ENCODE measurements around the gene HS3ST4. TPM values are rescaled to one million over a fixed set of nuclear protein-coding genes. Genes with fewer than 3 reads are reported as not detected.

HS3ST4 gene
- total RNA-seq, 1 experiment from 2014 or later = not detected

DNA sequence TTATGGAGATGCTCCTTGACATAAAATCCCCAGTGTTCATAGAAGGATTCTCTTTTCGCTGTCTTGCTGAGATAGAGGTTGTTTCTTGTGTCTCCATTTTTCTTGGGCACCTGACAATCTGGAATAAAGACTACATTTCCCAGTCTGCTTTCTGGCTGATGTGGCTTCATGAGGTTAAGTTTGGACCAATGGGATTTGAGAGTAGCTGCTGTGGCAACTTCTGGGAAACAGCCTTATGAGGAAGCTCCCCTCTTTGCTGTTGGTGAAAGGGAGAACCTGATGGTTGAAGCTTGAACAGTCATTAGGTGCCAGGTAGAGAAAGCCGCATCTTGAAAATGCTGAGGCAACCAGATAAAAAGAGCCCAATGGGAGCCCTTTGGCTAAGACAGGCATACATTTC is 24.4 kb downstream of the HS3ST4 start:
- intact Hi-C loops (cut with micrococcal nuclease) = no loop called here
- H3K9me2 ChIP-seq (ENCODE audit: insufficient read depth) = no peaks in the 10 kb centered on the region
- no peak for TF ChIP-seq POLR2A (IDR thresholded peaks at IDR 0.05; ENCODE audit: borderline replicate concordance, extremely low read depth, insufficient read depth, insufficient read length)
- TF ChIP-seq, protein P1, sequence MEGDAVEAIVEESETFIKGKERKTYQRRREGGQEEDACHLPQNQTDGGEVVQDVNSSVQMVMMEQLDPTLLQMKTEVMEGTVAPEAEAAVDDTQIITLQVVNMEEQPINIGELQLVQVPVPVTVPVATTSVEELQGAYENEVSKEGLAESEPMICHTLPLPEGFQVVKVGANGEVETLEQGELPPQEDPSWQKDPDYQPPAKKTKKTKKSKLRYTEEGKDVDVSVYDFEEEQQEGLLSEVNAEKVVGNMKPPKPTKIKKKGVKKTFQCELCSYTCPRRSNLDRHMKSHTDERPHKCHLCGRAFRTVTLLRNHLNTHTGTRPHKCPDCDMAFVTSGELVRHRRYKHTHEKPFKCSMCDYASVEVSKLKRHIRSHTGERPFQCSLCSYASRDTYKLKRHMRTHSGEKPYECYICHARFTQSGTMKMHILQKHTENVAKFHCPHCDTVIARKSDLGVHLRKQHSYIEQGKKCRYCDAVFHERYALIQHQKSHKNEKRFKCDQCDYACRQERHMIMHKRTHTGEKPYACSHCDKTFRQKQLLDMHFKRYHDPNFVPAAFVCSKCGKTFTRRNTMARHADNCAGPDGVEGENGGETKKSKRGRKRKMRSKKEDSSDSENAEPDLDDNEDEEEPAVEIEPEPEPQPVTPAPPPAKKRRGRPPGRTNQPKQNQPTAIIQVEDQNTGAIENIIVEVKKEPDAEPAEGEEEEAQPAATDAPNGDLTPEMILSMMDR (IDR thresholded peaks at IDR 0.05 in 2 of 3, conservative IDR thresholded peaks at IDR 0.05 in 1 of 3; ENCODE audit: borderline replicate concordance in 1 of 3, insufficient read depth in 1 of 3, low read depth in 2 of 3, low read length in 2 of 3) = no peak
- TF ChIP-seq, protein P2, sequence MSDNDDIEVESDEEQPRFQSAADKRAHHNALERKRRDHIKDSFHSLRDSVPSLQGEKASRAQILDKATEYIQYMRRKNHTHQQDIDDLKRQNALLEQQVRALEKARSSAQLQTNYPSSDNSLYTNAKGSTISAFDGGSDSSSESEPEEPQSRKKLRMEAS (IDR thresholded peaks at IDR 0.05) = no peak
- TF ChIP-seq JUND (IDR thresholded peaks at IDR 0.05) = no peak
- TF ChIP-seq ZNF274 (IDR thresholded peaks at IDR 0.05; ENCODE audit: low read depth, low read length) = no peak
- RAD21 ChIA-PET (ENCODE audit: low non-redundant PET in 1 of 2, low total read pairs in 2 of 2, uncharacterized antibody in 2 of 2, unreplicated experiment in 2 of 2) = no interaction called here
- CTCF ChIA-PET = no interaction called here
- H3K4me1 ChIP-seq (ENCODE audit: control insufficient read depth in 1 of 2, insufficient read depth in 2 of 2, low read length in 2 of 2) = no peaks in the 10 kb centered on the region
- H2AFZ ChIP-seq (ENCODE audit: low read depth, low read length, poor library complexity, severe bottlenecking) = no peak overlapping the region
- no peak overlapping the region for H3K27ac ChIP-seq (ENCODE audit: low read depth, low read length)
- POLR2A ChIA-PET = no interaction called here
- ATAC-seq = no peak
- no peaks in the 10 kb centered on the region for H3K79me2 ChIP-seq (ENCODE audit: insufficient read depth, low read length)
- H3K9me3 ChIP-seq (ENCODE audit: control insufficient read depth in 1 of 2, insufficient read depth in 1 of 2, low read depth in 1 of 2, low read length in 2 of 2) = no peaks in the 10 kb centered on the region
- H4K20me1 ChIP-seq (ENCODE audit: insufficient read depth) = no peaks in the 10 kb centered on the region
- peaks cover 20% of the 10 kb centered on the region; the same call in 1 of the 2 replicates for H3K27me3 ChIP-seq (ENCODE audit: insufficient read depth, low read length)
- H3K4me3 ChIP-seq (replicated peaks in 1 of 2; ENCODE audit: low read depth in 1 of 2, low read length in 2 of 2) = no peak overlapping the region
- H3K36me3 ChIP-seq (ENCODE audit: control insufficient read depth in 1 of 2, insufficient read depth in 2 of 2, low read length in 2 of 2) = no peaks in the 10 kb centered on the region
- no peak for DNase-seq (ENCODE audit: low read depth, low spot score)
- no peak overlapping the region for H3K4me2 ChIP-seq (ENCODE audit: low read length)
- no TSS peak for BruUV-seq (replicated peaks)
- H3K9ac ChIP-seq (ENCODE audit: low read length) = no peak overlapping the region

DNA sequence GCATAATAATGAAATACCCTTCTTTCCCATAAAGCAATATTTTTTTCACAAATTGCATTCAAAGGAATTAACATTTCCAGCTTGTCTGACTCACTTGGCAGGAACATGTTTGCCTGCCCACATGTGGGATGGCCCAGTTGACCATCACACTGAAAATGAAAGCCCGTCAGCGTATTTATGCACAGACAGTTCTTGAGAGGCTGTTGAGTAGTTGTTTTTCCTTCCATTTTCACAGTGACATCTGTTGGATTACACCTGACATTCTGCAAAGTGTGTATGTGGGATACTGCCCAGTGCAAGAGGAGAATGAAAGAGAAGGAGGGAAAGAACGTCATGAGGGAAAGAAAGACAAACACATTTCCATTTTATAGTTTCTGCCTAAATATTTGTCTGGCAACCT is 29.7 kb downstream of the HS3ST4 start:
- no TSS peak for BruUV-seq (replicated peaks)
- no peak for TF ChIP-seq CEBPB (IDR thresholded peaks at IDR 0.05; ENCODE audit: low read depth)
- no peak for TF ChIP-seq CBX3 (IDR thresholded peaks at IDR 0.05; ENCODE audit: low read depth)
- TF ChIP-seq SP1 (IDR thresholded peaks at IDR 0.05; ENCODE audit: low read depth) = no peak
- TF ChIP-seq ZNF274 (IDR thresholded peaks at IDR 0.05; ENCODE audit: low read depth, low read length) = no peak
- TF ChIP-seq, protein P2 (IDR thresholded peaks at IDR 0.05) = no peak
- TF ChIP-seq YY1 (IDR thresholded peaks at IDR 0.05; ENCODE audit: extremely low read depth, insufficient replicate concordance, low read depth, low read length) = no peak
- no peak for TF ChIP-seq ELF1 (IDR thresholded peaks at IDR 0.05; ENCODE audit: borderline replicate concordance, low read depth)
- no peak for TF ChIP-seq FOSL1 (IDR thresholded peaks at IDR 0.05; ENCODE audit: low read depth)
- TF ChIP-seq RAD21 (IDR thresholded peaks at IDR 0.05; ENCODE audit: low read depth) = no peak
- no peak for TF ChIP-seq JUND (IDR thresholded peaks at IDR 0.05)
- TF ChIP-seq, protein P3, sequence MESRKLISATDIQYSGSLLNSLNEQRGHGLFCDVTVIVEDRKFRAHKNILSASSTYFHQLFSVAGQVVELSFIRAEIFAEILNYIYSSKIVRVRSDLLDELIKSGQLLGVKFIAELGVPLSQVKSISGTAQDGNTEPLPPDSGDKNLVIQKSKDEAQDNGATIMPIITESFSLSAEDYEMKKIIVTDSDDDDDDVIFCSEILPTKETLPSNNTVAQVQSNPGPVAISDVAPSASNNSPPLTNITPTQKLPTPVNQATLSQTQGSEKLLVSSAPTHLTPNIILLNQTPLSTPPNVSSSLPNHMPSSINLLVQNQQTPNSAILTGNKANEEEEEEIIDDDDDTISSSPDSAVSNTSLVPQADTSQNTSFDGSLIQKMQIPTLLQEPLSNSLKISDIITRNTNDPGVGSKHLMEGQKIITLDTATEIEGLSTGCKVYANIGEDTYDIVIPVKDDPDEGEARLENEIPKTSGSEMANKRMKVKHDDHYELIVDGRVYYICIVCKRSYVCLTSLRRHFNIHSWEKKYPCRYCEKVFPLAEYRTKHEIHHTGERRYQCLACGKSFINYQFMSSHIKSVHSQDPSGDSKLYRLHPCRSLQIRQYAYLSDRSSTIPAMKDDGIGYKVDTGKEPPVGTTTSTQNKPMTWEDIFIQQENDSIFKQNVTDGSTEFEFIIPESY (IDR thresholded peaks at IDR 0.05; ENCODE audit: extremely low read depth, insufficient replicate concordance, low read length) = no peak
- TF ChIP-seq SRF (IDR thresholded peaks at IDR 0.05; ENCODE audit: low read depth) = no peak

More for the DNA sequence above, 29.7 kb downstream of the HS3ST4 start:
- Histone ChIP-seq H3K4me1 (ENCODE audit: control insufficient read depth in 1 of 2, insufficient read depth in 2 of 2, low read length in 2 of 2) (no peaks in the 10 kb centered on the region), H3K9me3 (ENCODE audit: control insufficient read depth in 1 of 2, insufficient read depth in 1 of 2, low read depth in 1 of 2, low read length in 2 of 2) (no peaks in the 10 kb centered on the region), H3K27me3 (ENCODE audit: insufficient read depth, low read length) (peaks cover 5% of the 10 kb centered on the region), H3K79me2 (ENCODE audit: insufficient read depth, low read length) (no peaks in the 10 kb centered on the region), H3K27ac (ENCODE audit: low read depth, low read length) (no peak overlapping the region), H3K4me3 (replicated peaks in 1 of 2; ENCODE audit: low read depth in 1 of 2, low read length in 2 of 2) (no peak overlapping the region), H3K9ac (ENCODE audit: low read length) (no peak overlapping the region), H3K36me3 (ENCODE audit: control insufficient read depth in 1 of 2, insufficient read depth in 2 of 2, low read length in 2 of 2) (no peaks in the 10 kb centered on the region), H3K4me2 (ENCODE audit: low read length) (no peak overlapping the region), H2AFZ (ENCODE audit: low read depth, low read length, poor library complexity, severe bottlenecking) (no peak overlapping the region), H4K20me1 (ENCODE audit: insufficient read depth) (no peaks in the 10 kb centered on the region), H3K9me2 (ENCODE audit: insufficient read depth) (no peaks in the 10 kb centered on the region)
- no peak for ATAC-seq
- POLR2A ChIA-PET = no interaction called here
- RAD21 ChIA-PET (ENCODE audit: low non-redundant PET in 1 of 2, low total read pairs in 2 of 2, uncharacterized antibody in 2 of 2, unreplicated experiment in 2 of 2) = no interaction called here
- no peak for DNase-seq (ENCODE audit: low read depth, low spot score)
- intact Hi-C loops (cut with micrococcal nuclease) = no loop called here
- CTCF ChIA-PET = no interaction called here

Measured in HCT116 (cell line).